Type B pancreatic cell (in vitro differentiated cells): ENCODE measurements around the gene SOS2. TPM values are rescaled to one million over a fixed set of nuclear protein-coding genes. Genes with fewer than 3 reads are reported as not detected.
A peak's percentile ranks its signal among the peaks of the same experiment; 100 is the strongest.

Experiments used
- DNase-seq: peaks from one replicate; pipeline ENCODE4 v3.0.0; 2021; ENCODE audit warnings: mixed read lengths; ENCODE audit not compliant: unreplicated experiment; ENCODE audit errors: extremely low spot score
- H3K27ac Mint-ChIP-seq: 2 replicates; pipeline ENCODE4 v1.8.0; 2021; ENCODE audit warnings: mild to moderate bottlenecking, mixed read lengths
- H3K27me3 Mint-ChIP-seq: 2 replicates; pipeline ENCODE4 v1.8.0; 2021; ENCODE audit warnings: mixed read lengths
- H3K36me3 Mint-ChIP-seq: 2 replicates; pipeline ENCODE4 v1.8.0; 2021; ENCODE audit warnings: mixed read lengths
- H3K4me1 Mint-ChIP-seq: one replicate; pipeline ENCODE4 v1.8.0; 2021; ENCODE audit warnings: mixed read lengths; ENCODE audit not compliant: unreplicated experiment
- H3K4me3 Mint-ChIP-seq: 2 replicates; pipeline ENCODE4 v1.8.0; 2021; ENCODE audit warnings: mild to moderate bottlenecking, mixed read lengths
- H3K9me3 Mint-ChIP-seq: 2 replicates; pipeline ENCODE4 v1.8.0; 2021; ENCODE audit warnings: mixed read lengths
- CTCF ChIP-seq: fragments of 200-600 bp; sonication (generic); conservative IDR thresholded peaks from 2 replicates; pipeline ENCODE4 v1.5.0; 2021; ENCODE audit warnings: antibody characterized with exemption, mild to moderate bottlenecking
- total RNA-seq: library from RNA; stranded (reverse); gene quantifications from 2 replicates; pipeline ENCODE4 v1.2.1, GENCODE V29; 2021; ENCODE audit warnings: low replicate concordance

Gene SOS2
- total RNA-seq, 1 donor from 2014 or later: 34.6 TPM

GRCh38 chr14:50067723-50068495, 163.5 kb downstream of the SOS2 start:
- peaks cover 4% of the 10 kb centered on the region for H3K9me3 Mint-ChIP-seq
- peak overlapping the region; percentile 60 for H3K27ac Mint-ChIP-seq
- H3K27me3 Mint-ChIP-seq: no peaks in the 10 kb centered on the region
- DNase-seq: no peak
- H3K36me3 Mint-ChIP-seq: peaks cover 4% of the 10 kb centered on the region
- peaks cover 7% of the 10 kb centered on the region for H3K4me1 Mint-ChIP-seq
- no peak for TF ChIP-seq CTCF
- H3K4me3 Mint-ChIP-seq: no peak overlapping the region

Other genes with a start within 250 kb of the SOS2 start
- 11.6 and 13.9 TPM in 2 replicates for gene VCPKMT, start 115.0 kb downstream of the SOS2 start, total RNA-seq
- 10.8 and 13.3 TPM in 2 replicates for gene L2HGDH, start 80.7 kb upstream of the SOS2 start, total RNA-seq
- gene DMAC2L, start 80.7 kb upstream of the SOS2 start, total RNA-seq: 13.9 and 15.6 TPM in 2 replicates
- gene CDKL1, start 165.3 kb upstream of the SOS2 start, total RNA-seq: 1.5 and 3.4 TPM in 2 replicates